ENCODE data around the gene DMRTB1.
A peak's percentile ranks its signal among the peaks of the same experiment; 100 is the strongest.

DNA sequence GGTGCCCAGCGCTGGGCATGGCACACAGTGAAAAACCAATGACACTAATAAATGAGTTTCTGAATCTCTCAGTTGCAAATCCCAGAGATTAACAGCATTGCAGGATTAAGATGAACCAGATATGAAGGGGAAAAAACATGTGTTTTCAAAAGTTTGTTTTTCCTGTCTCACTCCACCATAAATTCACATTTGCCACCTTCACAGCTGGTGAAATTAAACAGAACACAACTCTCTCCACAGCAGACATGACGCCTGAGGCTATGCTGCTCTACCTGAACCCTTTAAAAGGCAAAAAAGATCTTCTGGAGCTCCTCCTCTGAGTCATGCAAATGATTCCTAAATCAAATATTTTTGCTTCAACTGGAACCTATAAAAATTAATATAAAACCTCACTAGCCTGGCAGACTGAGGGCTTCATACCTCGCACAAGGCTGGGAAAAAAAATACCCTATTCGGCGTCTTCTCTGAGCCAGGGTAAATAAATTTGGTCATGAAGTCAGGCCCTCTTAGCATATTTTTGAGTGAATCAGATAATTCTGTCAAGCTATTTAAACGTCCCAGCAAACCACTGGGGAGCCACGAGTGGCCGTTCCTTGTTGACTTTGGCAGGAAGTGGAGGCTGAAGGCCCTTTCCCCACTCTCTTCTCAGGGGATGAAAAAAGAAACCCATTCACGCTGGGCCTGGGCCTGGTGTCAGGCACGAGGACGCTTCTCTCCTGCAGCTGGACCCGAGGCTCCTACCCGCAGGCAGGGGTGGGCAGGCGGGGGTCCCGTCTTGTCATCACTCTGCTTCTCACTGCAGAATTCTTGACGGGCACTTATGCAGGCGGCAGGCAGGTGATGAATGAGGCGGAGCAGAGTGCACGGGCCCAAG, 53.0 kb downstream of the DMRTB1 start:
- peak in 1 of 2 donors; percentile 35 for TF ChIP-seq EP300 (IDR thresholded peaks at IDR 0.05)
- no peak for TF ChIP-seq CTCF (IDR thresholded peaks at IDR 0.05)
- TF ChIP-seq POLR2A (IDR thresholded peaks at IDR 0.05) = no peak
